K562 (cell line): ENCODE results near the gene BLM. TPM values are rescaled to one million over a fixed set of nuclear protein-coding genes. Genes with fewer than 3 reads are reported as not detected.

Experiments used
- ATAC-seq: fragments of 200-7000 bp; cut with Tn5 transposase; 3 replicates; pipeline ENCODE4 v1.9.1; 2020; ENCODE audit warnings: moderate library complexity
- Bru-seq: library from RNA; stranded (reverse); fragments of 400-500 nt; gene quantifications from one replicate; lab custom pipeline; 2021; lab: Mats Ljungman, UMichigan
- BruChase-seq, 2 experiments: library from RNA; stranded (reverse); fragments of 400-500 nt; gene quantifications; one replicate each; lab custom pipeline; 2021; lab: Mats Ljungman, UMichigan
- BruUV-seq: library from RNA; stranded (reverse); fragments of 400-500 nt; replicated peaks from 2 replicates; lab custom pipeline; 2021; lab: Mats Ljungman, UMichigan
- CTCF ChIA-PET: fragments of 300-600 bp; formaldehyde crosslinking; extraction: SDS; loops from one replicate; lab custom pipeline; 2021; ENCODE audit warnings: low intra/inter-chr PET ratio; lab: Yijun Ruan, JAX
- POLR2A ChIA-PET: fragments of 300-600, 350-650 bp; sonication (Branson Sonifier 250); formaldehyde crosslinking; extraction: SDS; loops from one replicate; lab custom pipeline; 2021; ENCODE audit warnings: antibody characterized with exemption, inconsistent platforms; lab: Yijun Ruan, JAX
- DNase-seq, 4 experiments: peaks; one replicate each; pipeline versions ENCODE4 v3.0.0 to v3.0.0-alpha.2; 2011 to 2018; ENCODE audit warnings: low spot score in 3 of 4, mixed read lengths in 3 of 4; ENCODE audit errors: extremely low read depth in 1 of 4
- FAIRE-seq: peaks from 2 replicates; lab custom pipeline; 2011; peaks lifted over from hg19 to GRCh38; lab: Jason Lieb, UNC
- H2AFZ ChIP-seq: 2 replicates; pipeline ENCODE4 v1.6.0; 2011; ENCODE audit warnings: low read depth, low read length, control low read depth, inconsistent platforms
- H3K27ac ChIP-seq: fragments of 200-600 bp; 3 replicates; pipeline ENCODE4 v1.8.0; 2011; ENCODE audit warnings: low read depth, mild to moderate bottlenecking, control low read depth, inconsistent platforms, low read length, moderate library complexity, mixed read lengths; ENCODE audit errors: extremely low read depth
- H3K27me3 ChIP-seq, 2 experiments: fragments of 300-600 bp in 1 of 2; 2 replicates in 1 of 2; 3 replicates in 1 of 2; pipeline versions ENCODE4 v1.6.0 to v1.8.0; 2011; ENCODE audit warnings: inconsistent platforms in 2 of 2, low read length in 2 of 2, mild to moderate bottlenecking in 1 of 2, mixed read lengths in 1 of 2, moderate library complexity in 1 of 2; ENCODE audit not compliant: control insufficient read depth in 2 of 2, insufficient read depth in 2 of 2
- H3K36me3 ChIP-seq: fragments of 300-600 bp; 3 replicates; pipeline ENCODE4 v1.8.0; 2011; ENCODE audit warnings: mild to moderate bottlenecking, low read length, inconsistent platforms; ENCODE audit not compliant: control insufficient read depth, insufficient read depth
- H3K4me1 ChIP-seq, 2 experiments: fragments of 200-600 bp in 1 of 2; replicated peaks in 1 of 2; 2 replicates in 1 of 2; 3 replicates in 1 of 2; pipeline versions ENCODE4 v1.5.1 to v1.8.0; 2011; ENCODE audit warnings: inconsistent platforms in 2 of 2, low read length in 2 of 2, mild to moderate bottlenecking in 1 of 2, mixed read lengths in 1 of 2, moderate library complexity in 1 of 2; ENCODE audit not compliant: control insufficient read depth in 2 of 2, insufficient read depth in 2 of 2
- H3K4me2 ChIP-seq: 2 replicates; pipeline ENCODE4 v1.6.1; 2011; ENCODE audit warnings: low read length, control low read depth, inconsistent platforms, mixed read lengths; ENCODE audit not compliant: insufficient read depth
- H3K4me3 ChIP-seq: fragments of 200-600 bp; sonication (generic), shearing (Covaris generic); 2 replicates; pipeline ENCODE4 v1.5.1; 2016; ENCODE audit warnings: control low read depth, inconsistent platforms
- H3K79me2 ChIP-seq: fragments of 200-600 bp; 3 replicates; pipeline ENCODE4 v1.8.0; 2011; ENCODE audit warnings: low read length, inconsistent platforms; ENCODE audit not compliant: control insufficient read depth, insufficient read depth
- H3K9ac ChIP-seq, 2 experiments: 2 replicates each; pipeline versions ENCODE4 v1.6.0 to v1.6.1; 2011; ENCODE audit warnings: low read depth in 2 of 2, low read length in 2 of 2, control low read depth in 1 of 2, inconsistent platforms in 1 of 2, mild to moderate bottlenecking in 1 of 2, mixed read lengths in 1 of 2; ENCODE audit not compliant: insufficient read depth in 1 of 2
- H3K9me1 ChIP-seq: one replicate; pipeline ENCODE4 v1.6.0; 2011; ENCODE audit warnings: inconsistent platforms, mild to moderate bottlenecking, low read length, moderate library complexity; ENCODE audit not compliant: control insufficient read depth, insufficient read depth
- H3K9me3 ChIP-seq: replicated peaks from 2 replicates; pipeline ENCODE4 v1.5.1; 2011; ENCODE audit warnings: low read depth, low read length, inconsistent platforms; ENCODE audit not compliant: control insufficient read depth, insufficient read depth
- H4K20me1 ChIP-seq: replicated peaks from 2 replicates; pipeline ENCODE4 v1.6.1; 2011; ENCODE audit warnings: low read length, inconsistent platforms, mixed read lengths; ENCODE audit not compliant: control insufficient read depth, insufficient read depth
- CREBBP ChIP-seq: IDR thresholded peaks from one replicate; pipeline ENCODE4 v1.6.1; 2012; ENCODE audit warnings: low read depth, mild to moderate bottlenecking, control low read depth, inconsistent platforms, low read length
- GABPB2 ChIP-seq: fragments of 250-450 bp; sonication (Bioruptor Pico); conservative IDR thresholded peaks from 2 replicates; pipeline ENCODE4 v1.5.1; 2021; ENCODE audit warnings: mild to moderate bottlenecking
- NCOA1 ChIP-seq: fragments of 450-650 bp; IDR thresholded peaks from 2 replicates; pipeline ENCODE4 v1.6.1; 2016; ENCODE audit warnings: low read depth
- NFE2L1 ChIP-seq: fragments of 450-650 bp; IDR thresholded peaks from 2 replicates; pipeline ENCODE4 v1.6.1; 2016; ENCODE audit warnings: missing genetic modification characterization, low read depth, mild to moderate bottlenecking, missing compliant biosample characterization, moderate library complexity, borderline replicate concordance
- SIN3B ChIP-seq: fragments of 450-650 bp; IDR thresholded peaks from 2 replicates; pipeline ENCODE4 v1.6.1; 2017; ENCODE audit warnings: low read depth, mild to moderate bottlenecking, moderate library complexity
- SMARCB1 ChIP-seq: IDR thresholded peaks from 2 replicates; pipeline ENCODE4 v1.6.1; 2011; ENCODE audit warnings: improper control_type of control experiment, low read depth; ENCODE audit not compliant: insufficient read length
- YBX1 ChIP-seq: fragments of 450-650 bp; IDR thresholded peaks from 2 replicates; pipeline ENCODE4 v1.7.1; 2016; ENCODE audit warnings: mild to moderate bottlenecking
- ZNF146 ChIP-seq: IDR thresholded peaks from one replicate; pipeline ENCODE4 v1.6.1; 2018; ENCODE audit warnings: missing compliant biosample characterization; ENCODE audit not compliant: unreplicated experiment
- ZNF324 ChIP-seq: fragments of 250-450 bp; sonication (Bioruptor Pico); IDR thresholded peaks from 2 replicates; pipeline ENCODE4 v1.4.0; 2020; ENCODE audit warnings: mild to moderate bottlenecking
- ZNF431 ChIP-seq: sonication (generic); formaldehyde crosslinking; IDR thresholded peaks from 2 replicates; pipeline ENCODE4 v1.8.0; 2022; ENCODE audit warnings: mild to moderate bottlenecking, missing genetic modification reagents
- ZNF436 ChIP-seq: fragments of 250-450, 450-650 bp; sonication (Bioruptor Pico); formaldehyde crosslinking; IDR thresholded peaks from 2 replicates; pipeline ENCODE4 v1.7.0; 2020; ENCODE audit warnings: mild to moderate bottlenecking
- ZNF518B ChIP-seq: fragments of 250-450 bp; sonication (Bioruptor Pico); IDR thresholded peaks from 2 replicates; pipeline ENCODE4 v1.5.0; 2021; ENCODE audit warnings: mild to moderate bottlenecking, moderate library complexity
- ZNF780A ChIP-seq: fragments of 250-450 bp; sonication (Bioruptor Pico); IDR thresholded peaks from 2 replicates; pipeline ENCODE4 v1.5.0; 2021; ENCODE audit warnings: mild to moderate bottlenecking
- WGBS: fragments of 100-300 bp; shearing (Covaris generic); methylation state at CpG from one replicate; pipeline ENCODE4 v1.1.6; 2016; ENCODE audit warnings: low coverage, mixed read lengths; ENCODE audit not compliant: insufficient coverage; ENCODE audit errors: missing lambda C conversion rate; 5-methylcytosine and 5-hydroxymethylcytosine counted together
- in situ Hi-C: fragments of 300-500 bp; cut with MboI; formaldehyde crosslinking; loops from 4 replicates; pipeline ENCODE4 v1.15.0; 2018; ENCODE audit warnings: inconsistent platforms, mixed read lengths
- intact Hi-C: fragments of 100-400 bp; cut with micrococcal nuclease; formaldehyde crosslinking; loops from 2 replicates; pipeline ENCODE4 v1.14.2; 2022
- long read RNA-seq, 3 experiments: library from polyadenylated mRNA in 2 of 3; library from RNA in 1 of 3; unstranded in 2 of 3; stranded (forward) in 1 of 3; transcript quantifications; one replicate each; pipeline ENCODE4 v2.0.0, GENCODE V29; 2019 to 2022
- polyA minus RNA-seq, 3 experiments: library from RNA; depleted of rRNA, polyadenylated mRNA; stranded (reverse); fragments of >200 nt; gene quantifications; 2 replicates each; pipeline ENCODE4 v1.2.3, GENCODE V29; 2011
- polyA plus RNA-seq, 8 experiments: library from polyadenylated mRNA; depleted of rRNA in 4 of 8; stranded (reverse) in 5 of 8; unstranded in 3 of 8; fragments of >200 nt; fragmentation: Nextera tagmentation in 2 of 8; fragmentation: Illumina TruSeq in 1 of 8; extraction: Ambion mirVana in 2 of 8; extraction: Trizol in 1 of 8; gene quantifications; 2 replicates each; pipeline versions ENCODE4 v1.2.1 to v1.2.3, GENCODE V29; 2011 to 2014; ENCODE audit warnings: inconsistent platforms in 1 of 8, missing spikeins in 1 of 8
- total RNA-seq, 7 experiments: library from RNA; depleted of rRNA in 6 of 7; stranded (reverse); fragments of >200 nt in 6 of 7; fragmentation: Illumina TruSeq in 2 of 7; extraction: Trizol in 2 of 7; gene quantifications; 2 replicates each; pipeline versions ENCODE4 v1.2.1 to v1.2.3, GENCODE V29; 2011 to 2021; ENCODE audit warnings: low replicate concordance in 1 of 7

BLM gene
- total RNA-seq (2011; cell fraction: chromatin; rRNA removed; ENCODE audit: low replicate concordance), result 33.0 and 98.2 TPM in 2 replicates
- 9.7 and 20.7 TPM in 2 replicates for total RNA-seq (2011; cell fraction: nucleolus; rRNA removed)
- total RNA-seq (2011; cell fraction: nucleoplasm; rRNA removed), result 25.2 and 32.3 TPM in 2 replicates
- total RNA-seq (2014; rRNA removed), result 37.9 and 52.4 TPM in 2 replicates
- 56.0 and 62.5 TPM in 2 replicates for total RNA-seq (2014; rRNA removed; fragmentation: Illumina TruSeq; extraction: Trizol)
- 49.5 and 51.5 TPM in 2 replicates for total RNA-seq (2015; rRNA removed; fragmentation: Illumina TruSeq; extraction: Trizol)
- 43.4 and 43.9 TPM in 2 replicates for total RNA-seq (2021)
- polyA plus RNA-seq (2011; rRNA removed), result 36.5 and 45.5 TPM in 2 replicates
- 13.9 and 18.1 TPM in 2 replicates for polyA plus RNA-seq (2011; cell fraction: cytosol; rRNA removed)
- 47.2 and 66.0 TPM in 2 replicates for polyA plus RNA-seq (2011; cell fraction: nucleus; rRNA removed)
- 24.4 and 33.5 TPM in 2 replicates for polyA plus RNA-seq (2012)
- 28.0 and 41.6 TPM in 2 replicates for polyA plus RNA-seq (2014; fragmentation: Illumina TruSeq; extraction: Trizol)
- 10 to 100 TPM; 21.0 to 29.7 TPM for polyA plus RNA-seq (2014; fragmentation: Nextera tagmentation; extraction: Ambion mirVana)
- polyA plus RNA-seq (2014; rRNA removed), result 22.6 and 35.7 TPM in 2 replicates
- polyA minus RNA-seq (2011; rRNA and poly(A)+ RNA removed), result 76.2 and 80.4 TPM in 2 replicates
- polyA minus RNA-seq (2011; cell fraction: cytosol; rRNA and poly(A)+ RNA removed), result 11.6 and 17.2 TPM in 2 replicates
- polyA minus RNA-seq (2011; cell fraction: nucleus; rRNA and poly(A)+ RNA removed), result 14.8 and 27.4 TPM in 2 replicates
- percentile 80 among the genes with signal in this experiment for Bru-seq, nascent RNA
- BruChase-seq, experiment 1, labeled RNA remaining after a 2-hour chase, result percentile 86 among the genes with signal in this experiment
- BruChase-seq, experiment 2, labeled RNA remaining after a 6-hour chase, result percentile 88 among the genes with signal in this experiment
- long read RNA-seq, experiment 1, full-length matches to known transcripts, result 68 of 134 reads
- long read RNA-seq, experiment 1, partial matches to known transcripts, result 46 of 134 reads
- long read RNA-seq, experiment 1, other reads (novel, unspliced or antisense), result 20 of 134 reads
- long read RNA-seq, experiment 2, full-length matches to known transcripts, result 10 of 42 reads
- long read RNA-seq, experiment 2, partial matches to known transcripts, result 20 of 42 reads
- long read RNA-seq, experiment 2, other reads (novel, unspliced or antisense), result 12 of 42 reads
- long read RNA-seq, experiment 3, full-length matches to known transcripts, result 3 of 19 reads
- long read RNA-seq, experiment 3, partial matches to known transcripts, result 13 of 19 reads
- long read RNA-seq, experiment 3, other reads (novel, unspliced or antisense), result 3 of 19 reads

- FAIRE-seq (peak; percentile 99), ATAC-seq (peak; percentile 99), DNase-seq (peak; percentile 98 to 99 (median 99))
- peak within 1 kb of the TSS; percentile 73 for H3K4me3 ChIP-seq
- peaks cover 24% of the 10 kb centered on the region for H3K36me3 ChIP-seq
- peak within 1 kb of the TSS; percentile 97 for H2AFZ ChIP-seq
- WGBS, result under 1% methylated on average over 51 of the region's 65 CpGs
- H3K27ac ChIP-seq, result peak within 1 kb of the TSS; percentile 96
- CTCF ChIA-PET, result interaction anchor here (1.1 kb wide), 1 partner anchor 69 kb away, joined by 3 read pairs; no protein-coding TSS in a partner anchor
- intact Hi-C loops, result loop anchor here (5.0 kb wide), 1 partner anchor 155 kb away; no protein-coding TSS in a partner anchor
- no peaks in the 10 kb centered on the region for H3K9me1 ChIP-seq
- peak within 1 kb of the TSS; percentile 100 for H3K4me2 ChIP-seq
- in situ Hi-C loops, result no loop called here
- BruUV-seq, result no TSS peak
- H3K9ac ChIP-seq, result peak within 1 kb of the TSS; percentile 92 to 98
- H3K27me3 ChIP-seq, result no peaks in the 10 kb centered on the region
- H4K20me1 ChIP-seq, result no peaks in the 10 kb centered on the region
- peaks cover 50% of the 10 kb centered on the region for H3K79me2 ChIP-seq
- H3K9me3 ChIP-seq, result no peaks in the 10 kb centered on the region
- H3K4me1 ChIP-seq, result peaks cover 6 to 10% of the 10 kb centered on the region in 2 experiments; a peak in 4 of 5 replicates
- POLR2A ChIA-PET, result interaction anchor here (0.5 to 2.3 kb wide), 23 partner anchors 9 to 1175 kb away, joined by 3 to 12 read pairs (median 3); partner anchors contain the start of gene FES
- TF ChIP-seq NCOA1 (peak; percentile 44; the same call in 1 of the 2 replicates), ZNF431 (CRISPR knock-in tag) (no peak), YBX1 (no peak), ZNF146 (CRISPR knock-in tag) (no peak), ZNF436 (CRISPR knock-in tag) (no peak), NFE2L1 (tag) (no peak), SIN3B (0 out of 2 replicates have a peak, but pooled peaks have one; percentile 62), ZNF518B (CRISPR knock-in tag) (no peak), CREBBP (no peak), ZNF780A (CRISPR knock-in tag) (no peak), GABPB2 (no peak), ZNF324 (CRISPR knock-in tag) (no peak), SMARCB1 (no peak)
Measured at GRCh38 chr15:90716976-90717821, at the start of gene BLM. TSS of gene BLM (plus strand) at chr15:90717346. CDS start at chr15:90747393, 30,047 bp downstream.
